ENCODE data around the gene IKBKE.

The IKBKE gene

DNA sequence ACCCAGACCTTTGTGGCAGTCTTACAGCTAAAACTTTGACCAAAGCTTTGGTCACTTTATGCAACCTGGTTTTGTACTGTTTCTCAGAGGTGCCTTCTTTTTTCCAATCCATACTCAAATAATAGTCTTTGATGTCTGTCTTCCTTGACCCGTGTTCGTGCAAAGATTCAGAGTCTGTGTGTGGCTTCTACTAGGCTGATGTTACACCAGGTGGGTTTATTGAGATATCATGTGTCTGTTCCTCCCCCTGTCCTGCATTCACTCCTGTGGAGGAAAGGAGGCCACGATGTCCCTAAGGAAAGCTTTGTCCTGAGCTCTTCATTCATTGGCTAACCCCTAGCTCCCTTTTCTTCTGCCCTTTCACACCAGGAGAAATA, 15.0 kb upstream of the IKBKE start:
- DNase-seq (ENCODE audit: low read depth in 2 of 2), result no peak

DNA sequence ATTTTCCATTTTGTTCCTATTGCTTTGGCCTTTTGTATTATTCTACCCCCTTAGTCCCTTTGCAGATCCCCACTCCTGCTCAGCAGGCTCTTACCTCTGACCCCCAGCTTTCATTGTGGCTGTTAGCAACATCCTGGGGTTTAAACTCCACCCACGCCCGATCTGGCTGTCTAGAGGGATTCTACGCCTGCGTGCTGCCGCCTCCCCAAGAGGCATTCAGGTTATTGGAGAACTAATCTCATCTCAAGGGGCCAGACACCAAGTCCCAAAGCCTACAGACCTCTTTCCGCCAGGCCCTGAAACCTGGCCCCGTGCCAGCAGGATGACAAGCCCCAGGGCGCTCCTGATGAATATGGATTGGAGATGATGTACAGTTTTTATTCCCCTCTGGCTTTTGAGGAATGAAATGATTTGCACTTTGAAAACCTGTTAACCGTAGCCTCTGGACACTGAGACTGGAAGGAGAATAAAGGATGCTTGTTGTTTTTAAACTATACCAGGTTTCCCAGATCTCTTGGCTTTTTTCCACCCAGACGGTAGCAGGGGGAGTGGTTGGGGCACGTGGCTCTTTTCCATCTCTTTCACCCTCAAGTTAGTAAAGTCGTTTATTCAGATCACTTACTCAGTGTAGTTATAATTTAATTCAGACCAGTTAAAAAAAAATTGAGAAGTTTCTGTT, 14.5 kb upstream of the IKBKE start:
- DNase-seq (ENCODE audit: low read depth in 2 of 2), result no peak

DNA sequence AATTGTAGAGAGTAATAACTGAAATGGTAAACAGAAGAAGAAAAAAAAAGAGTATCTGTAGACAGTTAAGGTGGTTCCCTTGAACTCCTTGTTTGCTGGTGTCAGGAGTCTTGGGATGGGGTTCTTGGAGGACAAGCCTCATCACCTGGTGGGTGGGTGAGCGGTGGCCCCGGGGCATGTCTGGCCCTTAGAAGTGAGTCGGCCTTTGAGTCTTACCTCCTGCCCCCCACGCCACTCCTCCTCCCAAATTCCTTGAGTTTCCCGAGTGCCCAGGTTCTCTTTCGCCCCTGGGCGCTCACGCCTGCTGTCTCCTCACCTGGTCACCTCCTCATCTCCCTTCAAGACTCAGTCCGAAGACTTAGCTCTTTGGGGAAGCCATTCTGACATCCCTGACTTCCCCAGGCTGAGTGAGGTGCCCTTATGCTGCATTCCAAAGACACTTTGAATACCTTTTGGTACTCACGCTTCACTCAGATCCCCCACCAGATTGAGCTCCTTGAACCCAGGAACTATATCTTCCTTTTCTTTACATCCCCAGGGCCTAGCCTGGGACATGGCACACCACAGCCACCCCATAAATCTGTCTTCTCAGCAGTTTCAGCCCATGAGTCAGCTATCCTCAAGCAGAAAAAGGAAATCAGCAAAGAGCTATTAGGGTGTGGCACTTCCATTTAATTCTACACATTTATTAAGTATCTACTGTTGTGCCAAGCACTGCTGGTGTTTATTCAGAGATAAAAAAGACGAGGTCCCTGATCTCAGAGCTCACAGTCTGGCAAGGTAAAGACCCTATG, 13.5 kb upstream of the IKBKE start:
- DNase-seq (ENCODE audit: low read depth in 2 of 2), result no peak

DNA sequence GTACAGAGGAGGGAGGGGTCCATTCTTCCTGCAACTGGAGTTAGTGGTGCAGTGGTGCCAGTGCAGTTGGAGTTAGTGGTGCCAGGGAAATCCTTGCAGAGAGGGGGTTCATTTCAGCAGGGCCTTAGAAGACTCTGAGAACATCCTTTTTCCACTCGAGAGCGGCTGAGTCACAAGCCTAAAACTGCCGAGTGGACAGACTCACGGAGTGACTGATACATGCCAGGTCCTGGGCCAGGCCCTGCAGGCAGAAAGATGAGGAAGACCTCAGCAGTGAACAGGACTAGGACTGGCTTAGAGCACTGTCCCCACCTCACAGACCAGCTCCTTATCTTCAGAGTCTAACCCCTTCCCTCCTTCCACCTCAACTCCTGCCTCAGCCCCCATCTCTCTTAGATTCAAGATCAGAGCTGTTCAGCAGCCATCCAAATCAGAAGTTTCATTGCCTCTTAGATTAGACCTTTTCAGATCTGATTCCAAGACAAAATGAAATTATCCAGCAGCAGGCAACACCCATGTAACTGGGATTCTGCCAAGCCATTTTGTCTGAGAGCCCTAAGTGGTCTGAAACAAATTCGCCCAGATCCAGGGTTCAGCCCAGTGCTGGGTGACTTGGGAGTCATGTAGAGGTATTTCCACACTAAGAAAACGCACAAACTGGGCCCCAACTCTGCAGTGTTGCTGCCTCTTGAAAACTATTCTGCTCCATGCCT, 12.7 kb upstream of the IKBKE start:
- DNase-seq (ENCODE audit: low read depth in 2 of 2), result no peak

DNA sequence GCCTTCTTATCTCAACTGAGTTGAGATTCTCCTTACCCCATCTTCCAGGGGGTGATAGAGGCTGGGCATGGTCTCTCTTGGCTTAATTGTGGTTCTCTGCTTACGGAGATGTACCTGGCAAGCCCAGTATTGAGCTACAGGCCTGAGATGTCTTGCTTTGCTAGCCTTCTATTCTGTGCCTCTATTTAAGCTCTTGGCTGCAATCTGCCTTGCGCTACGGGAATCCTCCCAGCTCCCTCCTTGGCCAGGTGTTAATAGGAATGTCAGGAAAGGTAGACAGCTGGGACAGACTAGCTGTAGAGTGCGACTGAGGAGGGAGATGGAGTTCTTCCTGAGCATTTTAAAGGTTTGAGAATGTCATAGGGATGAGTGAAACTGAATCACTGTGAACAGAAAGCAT, 10.6 kb upstream of the IKBKE start:
- no peak for DNase-seq (ENCODE audit: low read depth in 2 of 2)

DNA sequence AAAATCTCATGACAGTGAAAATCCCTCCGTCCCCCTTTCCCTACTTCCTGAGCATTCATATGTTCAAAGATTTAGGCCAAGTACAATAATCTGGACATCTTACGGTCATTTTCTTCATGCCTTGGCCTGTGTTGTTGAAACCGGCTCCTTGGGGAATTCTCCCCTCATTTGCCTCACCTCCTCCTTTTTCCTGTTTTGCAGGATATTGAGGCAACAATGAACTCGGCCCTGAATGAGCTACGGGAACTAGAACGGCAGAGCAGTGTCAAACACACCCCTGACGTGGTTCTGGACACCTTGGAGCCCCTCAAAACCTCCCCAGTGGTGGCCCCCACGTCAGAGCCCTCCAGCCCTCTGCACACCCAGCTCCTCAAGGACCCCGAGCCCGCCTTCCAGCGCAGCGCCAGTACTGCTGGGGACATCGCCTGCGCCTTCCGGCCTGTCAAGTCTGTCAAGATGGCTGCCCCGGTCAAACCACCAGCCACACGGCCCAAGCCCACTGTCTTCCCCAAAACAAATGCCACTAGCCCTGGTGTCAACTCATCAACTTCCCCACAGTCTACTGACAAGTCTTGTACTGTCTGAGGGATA, 9.3 kb upstream of the IKBKE start:
- no peak for DNase-seq (ENCODE audit: low read depth in 2 of 2)

DNA sequence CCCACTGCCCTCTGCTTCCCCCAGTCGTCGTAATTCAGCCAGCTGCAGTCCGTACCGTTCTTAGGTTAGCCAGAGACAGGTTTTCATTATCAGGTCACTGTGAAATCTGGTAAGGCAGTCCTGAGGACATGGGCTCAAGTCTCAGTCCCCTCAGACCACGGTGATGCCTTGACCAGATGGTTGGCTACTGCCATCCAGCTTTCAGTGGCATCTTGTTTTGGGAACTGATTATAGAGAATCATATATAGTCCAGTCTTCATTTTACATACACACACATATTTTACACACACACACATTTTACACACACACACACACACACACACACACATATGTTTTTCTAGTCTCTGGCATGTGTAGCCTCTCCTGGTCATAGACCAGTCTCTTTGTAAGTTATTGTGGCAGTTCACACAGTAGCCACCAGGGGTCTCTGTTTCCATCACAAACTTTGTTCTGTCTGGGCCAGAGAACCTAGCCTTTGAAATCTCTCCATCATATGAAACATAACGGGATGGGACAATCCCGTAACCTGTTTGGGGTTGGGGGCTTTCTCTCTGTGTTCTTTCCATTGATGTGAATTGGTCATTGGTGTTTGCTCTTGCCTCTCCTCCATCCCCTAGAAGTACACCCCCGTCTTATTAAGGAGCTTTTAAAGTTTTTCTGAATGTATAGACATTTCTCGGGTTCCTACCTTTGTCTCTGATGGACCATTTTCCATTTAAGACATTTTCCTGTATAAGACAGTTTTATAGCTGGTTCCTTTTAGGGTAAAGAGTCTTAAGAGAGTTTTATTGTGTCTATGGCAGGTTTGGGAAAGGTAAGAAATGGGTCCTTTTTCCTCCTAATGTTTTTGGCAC, 8.4 kb upstream of the IKBKE start:
- peak; percentile 41 to 73 for DNase-seq (ENCODE audit: low read depth in 2 of 2)

DNA sequence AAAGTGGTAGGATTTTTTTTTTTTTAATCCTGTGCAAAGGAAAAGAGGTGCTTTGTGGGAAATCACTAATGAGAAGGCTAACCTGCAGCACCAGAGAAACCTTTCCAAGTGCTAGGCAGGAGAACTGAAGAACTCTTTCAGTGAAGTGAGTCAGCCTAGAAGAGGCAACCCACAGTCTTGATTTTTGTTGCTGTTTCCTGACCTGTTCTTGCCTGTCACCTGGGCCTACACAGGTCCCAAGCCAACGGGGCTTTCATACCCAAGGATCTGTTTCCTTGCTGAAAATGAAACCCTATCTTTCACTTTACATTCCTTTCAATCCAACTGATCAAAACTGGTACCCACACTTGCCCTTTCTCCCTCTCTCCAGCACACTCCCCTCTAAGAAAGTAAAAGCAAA, 7.1 kb upstream of the IKBKE start:
- DNase-seq (ENCODE audit: low read depth in 2 of 2), result no peak

DNA sequence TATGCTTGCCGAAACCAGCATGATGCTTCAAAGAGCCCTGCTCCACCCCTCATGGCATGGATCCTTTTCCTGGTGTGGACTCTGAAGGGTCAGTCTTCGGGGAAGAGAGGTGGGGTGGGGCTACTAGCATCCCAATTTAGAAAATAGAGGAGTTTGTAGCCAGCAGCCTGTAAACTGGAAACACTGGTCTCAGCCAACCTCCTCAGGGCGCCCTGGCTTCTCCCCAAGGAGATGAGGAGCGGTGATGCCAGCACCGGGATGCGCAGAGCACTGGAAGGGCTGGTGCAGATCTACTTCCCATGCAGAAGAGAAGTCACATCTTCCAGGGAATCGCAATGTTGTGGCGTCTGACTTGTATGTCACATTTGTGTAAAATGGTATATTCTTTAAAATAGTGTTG, 6.4 kb upstream of the IKBKE start:
- DNase-seq (ENCODE audit: low read depth in 2 of 2), result no peak

DNA sequence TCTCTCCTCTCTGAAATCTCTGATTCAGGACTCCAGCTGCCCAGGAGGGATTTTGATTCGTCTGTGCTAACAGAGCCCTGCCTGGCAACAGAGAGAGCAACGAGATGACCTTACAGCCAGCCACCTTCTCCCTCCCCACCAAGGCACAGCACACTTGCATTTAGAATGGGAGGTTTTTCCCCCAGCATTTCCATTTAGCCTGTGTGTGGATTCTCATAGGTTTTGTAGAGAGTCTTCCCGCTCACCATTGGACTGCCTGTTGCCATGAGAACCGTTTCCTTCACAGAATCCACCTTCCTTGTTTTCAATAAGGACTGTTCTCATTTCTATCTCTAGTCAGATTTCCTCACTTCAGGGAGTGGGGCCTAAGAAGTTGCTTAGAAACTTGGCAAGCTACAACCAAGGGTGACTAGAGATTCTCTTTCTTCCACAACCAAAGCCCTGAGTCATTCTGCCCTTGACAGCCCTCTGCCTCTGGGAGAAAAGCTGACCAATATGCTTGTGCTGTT, 5.8 kb upstream of the IKBKE start:
- no peak for DNase-seq (ENCODE audit: low read depth in 2 of 2)

DNA sequence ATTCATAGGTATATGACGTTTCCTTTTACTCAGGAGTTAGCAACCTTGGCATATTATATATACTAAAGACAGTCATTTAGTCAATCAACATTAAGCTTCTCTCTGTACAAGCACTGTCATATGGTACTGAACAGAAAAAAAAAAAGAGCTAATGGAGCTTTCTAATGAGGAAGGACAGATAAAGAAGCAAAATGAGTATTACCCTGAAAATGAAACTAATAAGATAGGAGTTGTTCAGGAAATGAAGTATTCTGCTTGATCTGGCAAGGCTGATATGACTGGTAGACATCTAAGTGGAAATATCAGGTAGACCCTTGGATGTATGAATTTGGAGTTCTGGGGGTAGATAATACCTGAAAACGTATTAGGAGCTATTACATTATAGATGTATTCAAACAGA, 4.3 kb upstream of the IKBKE start:
- no peak for DNase-seq (ENCODE audit: low read depth in 2 of 2)

DNA sequence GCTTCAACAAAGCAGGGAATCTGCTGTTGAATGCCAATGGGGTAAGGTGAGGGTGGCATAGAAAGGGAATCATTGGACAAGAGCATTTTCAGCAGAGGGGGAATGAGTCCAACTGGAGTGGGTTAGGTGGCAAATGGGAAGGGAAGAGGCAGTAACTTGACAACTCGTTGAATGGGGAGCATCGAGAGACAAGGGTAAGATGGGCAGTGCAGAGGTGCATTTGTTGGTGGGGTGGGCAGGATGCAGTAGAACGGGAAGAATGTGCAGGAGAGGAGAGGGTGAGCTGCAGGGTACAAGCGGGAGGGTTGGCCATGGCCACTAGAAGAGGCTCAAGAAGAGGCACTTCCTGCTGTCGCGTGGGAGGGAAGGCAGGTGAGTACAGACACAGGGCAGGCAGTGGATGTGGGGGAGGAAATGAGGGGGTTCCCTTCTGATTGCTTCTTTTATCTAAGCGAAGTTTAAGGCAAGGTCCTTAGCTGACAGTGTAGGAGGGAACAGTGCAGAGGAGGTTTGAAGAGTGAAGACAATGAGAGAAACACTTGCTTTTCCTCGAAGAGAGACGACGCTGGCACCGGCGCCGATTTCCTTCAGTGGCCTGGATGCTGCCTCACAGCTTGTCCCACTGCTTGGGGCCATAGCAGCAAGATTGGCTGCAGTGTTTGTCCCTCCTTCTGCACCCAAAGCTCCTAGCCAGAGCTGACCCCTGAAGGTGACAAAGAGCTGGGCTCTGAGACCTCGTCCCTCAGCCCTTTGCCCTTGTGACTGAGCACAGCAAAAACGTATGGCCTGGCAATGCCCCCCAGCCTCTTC, 3.2 kb upstream of the IKBKE start:
- DNase-seq (ENCODE audit: low read depth in 2 of 2), result no peak

DNA sequence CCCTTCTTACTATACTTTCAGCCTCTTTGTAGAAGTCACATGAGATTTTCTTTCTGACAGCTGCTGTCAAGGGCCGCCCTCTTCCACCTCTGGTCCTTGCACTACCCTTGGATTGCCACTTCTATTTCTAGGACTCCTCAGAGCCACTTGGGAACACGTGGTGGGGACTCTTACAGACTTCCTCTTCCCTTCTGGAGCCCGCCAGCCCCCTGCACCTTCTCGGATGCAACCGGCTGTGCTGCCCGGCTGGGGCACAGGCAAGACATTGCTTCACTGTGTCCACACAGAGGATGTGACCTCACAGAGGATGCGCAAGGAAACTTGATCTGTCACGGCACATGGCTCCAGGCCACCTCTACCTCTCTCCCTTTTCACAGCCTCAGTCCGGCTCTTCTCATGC, 2.4 kb upstream of the IKBKE start:
- no peak for DNase-seq (ENCODE audit: low read depth in 2 of 2)

DNA sequence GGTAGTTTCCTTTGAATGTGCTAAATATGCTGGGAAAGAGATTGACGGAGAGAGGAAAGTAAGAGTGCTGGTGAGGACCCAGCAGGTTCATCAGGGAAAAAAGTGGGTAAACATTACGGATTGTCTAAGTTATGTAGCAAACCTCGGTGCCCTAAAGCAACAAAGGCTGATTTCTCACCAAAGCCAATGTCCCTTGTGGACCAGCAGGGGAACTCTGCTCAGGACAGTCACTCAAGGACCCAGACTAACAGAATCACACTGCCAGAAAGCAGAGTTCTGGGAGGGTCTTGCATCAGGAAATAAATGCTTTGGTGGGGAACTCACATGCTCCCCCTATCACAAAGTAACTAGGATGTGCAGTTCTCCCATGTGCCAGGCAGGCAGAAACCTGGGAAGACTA, 1.7 kb upstream of the IKBKE start:
- no peak for DNase-seq (ENCODE audit: low read depth in 2 of 2)

DNA sequence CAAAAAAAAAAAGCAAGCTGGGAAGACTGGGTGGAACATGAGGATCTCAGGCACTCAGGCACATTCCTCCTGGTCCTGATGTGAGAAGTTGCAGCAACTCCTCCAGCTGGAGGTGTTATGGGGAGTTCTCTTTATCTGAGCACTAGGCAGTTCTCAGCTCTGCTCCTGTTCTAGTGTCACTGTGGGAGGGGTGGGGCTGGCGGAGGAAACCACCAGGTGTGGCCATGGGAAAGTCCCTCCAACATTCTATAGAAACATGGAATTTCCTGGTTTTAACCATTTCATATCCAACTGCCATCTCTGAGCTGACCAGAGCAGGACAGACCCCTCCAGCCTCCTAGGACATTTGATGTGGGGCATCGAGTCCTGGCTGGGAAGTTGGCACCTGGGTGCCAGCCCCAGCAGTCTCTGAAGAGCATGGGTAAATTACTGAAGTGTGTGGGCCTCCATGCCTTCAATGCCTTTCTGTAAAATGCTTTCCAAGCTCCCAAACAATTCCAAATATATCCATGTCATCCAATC, 804 bp upstream of the IKBKE start:
- DNase-seq (ENCODE audit: low read depth in 2 of 2), result no peak

DNA sequence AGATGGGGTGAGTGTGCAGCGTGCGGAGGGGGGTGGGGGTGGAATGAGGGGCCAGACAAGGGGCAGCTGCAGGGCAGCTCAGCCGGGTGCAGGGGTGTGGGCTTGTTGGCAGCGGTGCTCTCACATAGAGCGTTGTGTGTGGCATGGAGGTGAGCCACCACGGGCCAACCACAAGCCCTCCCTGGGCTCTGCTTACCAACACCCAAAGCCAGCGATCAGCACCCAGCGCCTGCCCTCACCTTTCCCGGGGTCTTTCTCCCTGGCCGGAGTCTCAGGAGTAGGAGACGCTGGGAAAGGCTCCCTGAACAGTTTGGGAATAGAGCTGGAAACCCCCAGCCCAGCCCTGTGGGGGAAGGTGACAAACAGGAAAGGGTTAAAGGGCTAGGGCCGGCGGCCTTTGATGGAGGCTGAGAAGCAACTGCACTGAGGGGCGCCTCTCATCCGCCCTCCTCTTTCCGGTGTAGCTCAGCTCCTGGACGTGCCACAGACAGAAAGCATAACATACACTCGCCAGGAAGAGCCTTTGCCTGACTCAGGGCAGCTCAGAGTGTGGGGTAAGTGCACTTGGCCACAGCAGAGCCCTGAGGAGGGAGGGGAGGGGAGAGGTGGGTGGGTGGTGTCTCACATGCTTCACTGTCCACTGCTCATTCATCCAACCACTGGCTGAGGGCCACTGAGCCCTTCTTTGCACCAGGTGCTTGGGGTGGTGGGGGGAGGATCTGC, 577 bp downstream of the IKBKE start:
- DNase-seq (ENCODE audit: low read depth in 2 of 2), result peak in 1 of 2 donors; percentile 35

DNA sequence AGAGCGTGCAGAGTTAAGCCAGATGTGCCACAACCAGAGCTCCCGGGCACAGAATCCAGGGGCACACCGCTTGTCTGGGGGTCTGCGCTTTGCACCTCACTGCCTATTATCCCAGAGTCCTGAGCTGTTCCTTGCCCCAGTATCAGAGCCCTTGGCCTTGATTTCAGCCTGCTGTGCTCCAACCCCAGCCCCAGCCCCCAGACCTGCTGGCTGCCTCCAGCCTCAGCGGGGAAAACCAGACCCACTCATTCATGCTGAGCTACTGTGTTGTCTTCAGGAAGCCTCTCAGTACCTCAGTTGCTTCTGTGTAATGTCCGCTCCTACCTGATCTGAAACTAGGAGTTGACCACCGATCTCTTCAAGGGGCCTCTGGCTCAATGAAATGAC, 1.1 kb downstream of the IKBKE start:
- no peak for DNase-seq (ENCODE audit: low read depth in 2 of 2)

DNA sequence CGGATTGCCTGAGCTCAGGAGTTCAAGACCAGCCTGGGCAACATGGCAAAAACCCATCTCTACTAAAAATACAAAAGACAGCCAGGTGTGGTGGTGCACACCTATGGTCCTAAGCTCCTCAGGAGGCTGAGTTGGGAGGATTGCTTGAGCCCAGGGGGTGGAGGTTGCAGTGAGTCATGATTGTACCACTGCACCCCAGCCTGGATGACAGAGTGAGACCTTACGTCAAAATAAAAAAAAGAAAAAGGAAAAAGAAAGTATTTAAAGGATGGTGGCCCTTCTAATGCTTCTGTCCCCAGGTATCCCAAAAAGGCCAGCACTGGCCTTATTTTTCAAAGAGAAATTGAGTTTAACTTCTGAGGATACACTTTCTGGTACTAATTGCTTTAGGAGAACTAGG, 1.7 kb downstream of the IKBKE start:
- DNase-seq (ENCODE audit: low read depth in 2 of 2), result no peak

DNA sequence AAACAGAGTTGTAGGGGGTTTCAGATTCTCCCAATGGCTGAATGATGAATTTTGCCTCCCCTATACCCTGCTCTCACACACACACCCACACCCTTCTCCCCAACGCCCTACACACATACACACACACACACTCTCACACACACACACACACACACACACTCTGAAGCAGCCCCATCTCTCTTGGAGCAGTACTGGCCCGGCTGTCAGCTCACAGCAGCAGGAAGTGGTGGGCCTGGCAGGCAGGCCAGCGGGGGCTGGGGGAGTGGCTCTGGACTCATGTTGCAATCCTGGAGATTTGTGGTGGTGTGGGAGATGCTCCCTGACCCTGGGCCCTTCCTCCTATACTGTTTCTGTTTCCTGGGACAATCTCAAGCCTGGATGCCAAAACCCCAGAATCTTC, 2.2 kb downstream of the IKBKE start:
- DNase-seq (ENCODE audit: low read depth in 2 of 2), result no peak

DNA sequence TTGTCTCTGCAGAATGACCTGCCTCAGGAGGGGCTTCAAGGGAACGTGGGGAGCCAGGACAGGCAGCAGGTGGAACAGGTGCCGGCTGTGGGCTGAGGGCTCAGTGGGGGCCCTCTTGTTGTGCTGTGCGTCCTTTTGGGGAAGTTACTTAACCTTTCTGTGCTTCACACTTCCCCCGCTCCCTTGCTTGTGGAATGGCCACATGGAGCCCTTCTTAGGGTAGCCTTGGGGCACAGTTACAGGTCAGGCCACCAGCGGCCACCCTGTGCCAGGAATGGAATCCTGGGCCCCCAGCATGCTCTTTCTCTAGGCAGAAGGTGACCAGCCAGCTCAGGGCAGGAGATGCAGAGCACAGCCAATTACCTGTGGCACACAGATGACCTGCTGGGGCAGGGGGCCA, 2.6 kb downstream of the IKBKE start:
- no peak for DNase-seq (ENCODE audit: low read depth in 2 of 2)
